ENCODE results near the gene TRIM52.

Gene TRIM52

DNA sequence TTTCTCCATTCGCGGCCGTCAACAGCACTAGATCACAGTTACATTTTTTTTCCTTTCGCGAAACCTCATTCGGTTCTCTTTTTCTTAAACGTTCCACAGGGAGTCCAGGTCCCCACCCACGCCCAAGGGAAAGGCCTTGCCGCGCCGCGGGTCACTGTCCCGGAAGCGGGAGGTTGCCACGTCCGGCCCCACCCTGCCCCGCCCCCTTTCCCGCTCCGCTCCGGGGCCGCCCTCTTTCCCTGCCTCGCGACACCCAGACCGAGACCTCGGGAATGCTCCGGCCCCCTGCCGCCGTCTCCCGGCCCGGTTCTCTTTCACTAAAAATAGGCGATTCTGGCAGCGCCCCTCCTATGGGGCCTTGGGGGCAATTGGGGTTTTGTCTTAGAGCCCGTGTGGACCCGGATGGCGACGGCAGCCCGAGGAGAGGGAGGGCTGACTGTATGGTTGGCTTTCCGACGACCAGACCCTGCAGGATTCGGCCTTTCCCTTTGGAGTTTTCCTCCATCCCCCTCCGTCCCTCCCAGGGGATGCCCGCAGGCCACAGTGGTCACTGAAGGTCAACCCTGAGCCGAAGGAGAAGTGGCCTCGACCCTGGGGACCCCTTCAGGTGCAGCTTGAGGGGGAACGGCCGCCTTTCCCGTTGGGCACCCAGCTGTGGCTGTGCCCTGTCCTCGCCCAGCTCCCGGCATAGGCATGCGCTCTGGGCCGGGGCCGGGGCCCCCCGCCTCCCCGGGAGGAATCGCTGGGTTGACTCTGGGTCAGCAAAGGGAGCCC lies 14.5 kb downstream of the TRIM52 start (continued):
- TF ChIP-seq ZNF354C (tag by site-specific recombination; IDR thresholded peaks at IDR 0.05; ENCODE audit: borderline replicate concordance, low read depth) (no peak), PRDM2 (tag by site-specific recombination; IDR thresholded peaks at IDR 0.05; ENCODE audit: borderline replicate concordance) (no peak), ATF2 (tag by site-specific recombination; IDR thresholded peaks at IDR 0.05; ENCODE audit: low read depth) (no peak), ZNF707 (tag by site-specific recombination; IDR thresholded peaks at IDR 0.05) (no peak), PRDM4 (tag by site-specific recombination; IDR thresholded peaks at IDR 0.05) (no peak), ZNF221 (tag by site-specific recombination; IDR thresholded peaks at IDR 0.05; ENCODE audit: borderline replicate concordance) (no peak), SP3 (tag by site-specific recombination; IDR thresholded peaks at IDR 0.05) (peak; percentile 87), ZNF571 (tag by site-specific recombination; IDR thresholded peaks at IDR 0.05) (no peak), PRDM1 (tag by site-specific recombination; IDR thresholded peaks at IDR 0.05) (peak; percentile 52; the same call in 1 of the 2 replicates), ZNF48 (tag by site-specific recombination; IDR thresholded peaks at IDR 0.05) (no peak), ZNF677 (tag by site-specific recombination; IDR thresholded peaks at IDR 0.05) (no peak), ZNF596 (tag by site-specific recombination; IDR thresholded peaks at IDR 0.05) (no peak), ZNF292 (tag by site-specific recombination; IDR thresholded peaks at IDR 0.05; ENCODE audit: borderline replicate concordance, low read depth) (no peak), ZNF777 (tag by site-specific recombination; IDR thresholded peaks at IDR 0.05; ENCODE audit: borderline replicate concordance) (no peak), EGR2 (tag by site-specific recombination; IDR thresholded peaks at IDR 0.05; ENCODE audit: low read depth) (peak; percentile 69), ZBTB26 (tag by site-specific recombination; optimal IDR thresholded peaks at IDR 0.05) (peak; percentile 42), SCRT2 (tag by site-specific recombination; IDR thresholded peaks at IDR 0.05) (no peak)
- TF ChIP-seq, protein P1, sequence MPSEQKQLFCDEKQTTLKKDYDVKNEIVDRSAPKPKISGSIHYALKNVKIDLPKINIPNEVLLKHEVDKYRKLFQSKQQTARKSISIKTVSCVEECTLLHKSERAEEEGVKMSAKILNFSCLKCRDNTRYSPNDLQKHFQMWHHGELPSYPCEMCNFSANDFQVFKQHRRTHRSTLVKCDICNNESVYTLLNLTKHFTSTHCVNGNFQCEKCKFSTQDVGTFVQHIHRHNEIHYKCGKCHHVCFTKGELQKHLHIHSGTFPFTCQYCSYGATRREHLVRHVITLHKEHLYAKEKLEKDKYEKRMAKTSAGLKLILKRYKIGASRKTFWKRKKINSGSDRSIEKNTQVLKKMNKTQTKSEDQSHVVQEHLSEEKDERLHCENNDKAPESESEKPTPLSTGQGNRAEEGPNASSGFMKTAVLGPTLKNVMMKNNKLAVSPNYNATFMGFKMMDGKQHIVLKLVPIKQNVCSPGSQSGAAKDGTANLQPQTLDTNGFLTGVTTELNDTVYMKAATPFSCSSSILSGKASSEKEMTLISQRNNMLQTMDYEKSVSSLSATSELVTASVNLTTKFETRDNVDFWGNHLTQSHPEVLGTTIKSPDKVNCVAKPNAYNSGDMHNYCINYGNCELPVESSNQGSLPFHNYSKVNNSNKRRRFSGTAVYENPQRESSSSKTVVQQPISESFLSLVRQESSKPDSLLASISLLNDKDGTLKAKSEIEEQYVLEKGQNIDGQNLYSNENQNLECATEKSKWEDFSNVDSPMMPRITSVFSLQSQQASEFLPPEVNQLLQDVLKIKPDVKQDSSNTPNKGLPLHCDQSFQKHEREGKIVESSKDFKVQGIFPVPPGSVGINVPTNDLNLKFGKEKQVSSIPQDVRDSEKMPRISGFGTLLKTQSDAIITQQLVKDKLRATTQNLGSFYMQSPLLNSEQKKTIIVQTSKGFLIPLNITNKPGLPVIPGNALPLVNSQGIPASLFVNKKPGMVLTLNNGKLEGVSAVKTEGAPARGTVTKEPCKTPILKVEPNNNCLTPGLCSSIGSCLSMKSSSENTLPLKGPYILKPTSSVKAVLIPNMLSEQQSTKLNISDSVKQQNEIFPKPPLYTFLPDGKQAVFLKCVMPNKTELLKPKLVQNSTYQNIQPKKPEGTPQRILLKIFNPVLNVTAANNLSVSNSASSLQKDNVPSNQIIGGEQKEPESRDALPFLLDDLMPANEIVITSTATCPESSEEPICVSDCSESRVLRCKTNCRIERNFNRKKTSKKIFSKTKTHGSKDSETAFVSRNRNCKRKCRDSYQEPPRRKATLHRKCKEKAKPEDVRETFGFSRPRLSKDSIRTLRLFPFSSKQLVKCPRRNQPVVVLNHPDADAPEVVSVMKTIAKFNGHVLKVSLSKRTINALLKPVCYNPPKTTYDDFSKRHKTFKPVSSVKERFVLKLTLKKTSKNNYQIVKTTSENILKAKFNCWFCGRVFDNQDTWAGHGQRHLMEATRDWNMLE (tag by site-specific recombination; conservative IDR thresholded peaks at IDR 0.05; ENCODE audit: low read depth), result peak; percentile 52; the same call in 1 of the 2 replicates
